Natural killer cell treated with Interleukin-12 subunit alpha and Interleukin-12 subunit beta and Interleukin-15 and Interleukin-18, amount 100 ng/mL, for 72 hours (primary cell): ENCODE data around the gene TMCO6. TPM values are rescaled to one million over a fixed set of nuclear protein-coding genes. Genes with fewer than 3 reads are reported as not detected.

Source experiments
- total RNA-seq, 2 donors: library from RNA; stranded (reverse); gene quantifications; one replicate each; pipeline ENCODE4 v1.2.3, GENCODE V29; 2022

TMCO6 gene
- total RNA-seq, 2 donors from 2014 or later, result 11.6 to 30.3 TPM

Other genes starting within 250 kb of the TMCO6 start
- 100 to 1,000 TPM; 136 to 156 TPM for gene ANKHD1, start 237.6 kb upstream of the TMCO6 start, total RNA-seq
- gene EIF4EBP3, start 91.8 kb upstream of the TMCO6 start, total RNA-seq, result 1 to 10 TPM; 7.0 to 8.6 TPM
- gene SRA1, start 82.0 kb upstream of the TMCO6 start, total RNA-seq, result 10 to 100 TPM; 61.4 to 64.7 TPM
- 10 to 100 TPM; 12.8 to 25.8 TPM for gene APBB3, start 74.9 kb upstream of the TMCO6 start, total RNA-seq
- gene SLC35A4, start 74.6 kb upstream of the TMCO6 start, total RNA-seq, result 10 to 100 TPM; 73.8 to 97.3 TPM
- under 1 TPM; 0.92 to 1.00 TPM for gene CD14, start 6.3 kb upstream of the TMCO6 start, total RNA-seq
- gene NDUFA2, start 8.2 kb downstream of the TMCO6 start, total RNA-seq, result 10 to 100 TPM; 56.2 to 56.8 TPM
- gene IK, start 8.4 kb downstream of the TMCO6 start, total RNA-seq, result 10 to 100 TPM; 78.9 to 93.2 TPM
- 10 to 100 TPM; 43.7 to 52.7 TPM for gene WDR55, start 25.5 kb downstream of the TMCO6 start, total RNA-seq
- gene DND1, start 34.1 kb downstream of the TMCO6 start, total RNA-seq, result 1 to 10 TPM; 3.3 to 7.8 TPM
- gene HARS1, start 51.9 kb downstream of the TMCO6 start, total RNA-seq, result 100 to 1,000 TPM; 104 to 113 TPM
- 10 to 100 TPM; 28.2 to 33.9 TPM for gene HARS2, start 52.0 kb downstream of the TMCO6 start, total RNA-seq
- gene ZMAT2, start 61.0 kb downstream of the TMCO6 start, total RNA-seq, result 10 to 100 TPM; 57.0 to 62.1 TPM
- gene PCDHA1, start 146.7 kb downstream of the TMCO6 start, total RNA-seq, result not detected
- gene PCDHA2, start 155.4 kb downstream of the TMCO6 start, total RNA-seq, result not detected
- gene PCDHA3, start 161.6 kb downstream of the TMCO6 start, total RNA-seq, result not detected
- gene PCDHA4, start 167.6 kb downstream of the TMCO6 start, total RNA-seq, result not detected
- gene PCDHA5, start 182.2 kb downstream of the TMCO6 start, total RNA-seq, result not detected
- gene PCDHA6, start 188.5 kb downstream of the TMCO6 start, total RNA-seq, result not detected
- not detected for gene PCDHA7, start 194.8 kb downstream of the TMCO6 start, total RNA-seq
- not detected for gene PCDHA8, start 201.7 kb downstream of the TMCO6 start, total RNA-seq
- gene PCDHA9, start 208.9 kb downstream of the TMCO6 start, total RNA-seq, result not detected
- gene PCDHA10, start 216.4 kb downstream of the TMCO6 start, total RNA-seq, result not detected
- not detected for gene PCDHA11, start 229.5 kb downstream of the TMCO6 start, total RNA-seq
- not detected for gene PCDHA12, start 235.9 kb downstream of the TMCO6 start, total RNA-seq
- not detected for gene PCDHA13, start 242.7 kb downstream of the TMCO6 start, total RNA-seq